ENCODE data around the gene COLGALT1.

Gene COLGALT1

DNA sequence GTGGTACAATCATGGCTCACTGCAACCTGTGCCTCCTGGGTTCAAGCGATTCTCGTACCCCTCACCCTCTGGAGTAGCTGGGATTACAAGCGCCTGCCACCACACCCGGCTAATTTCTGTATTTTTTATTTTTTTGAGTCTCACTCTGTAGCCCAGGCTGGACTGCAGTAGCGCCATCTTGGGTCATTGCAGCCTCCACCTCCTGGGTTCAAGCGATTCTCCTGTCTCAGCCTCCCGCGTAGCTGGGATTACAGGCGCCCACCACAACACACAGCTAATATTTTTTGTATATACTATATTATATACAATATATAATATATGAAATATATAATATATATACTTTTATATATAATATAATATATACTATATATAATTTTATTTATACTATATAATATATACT, 52.5 kb downstream of the COLGALT1 start:
- Histone ChIP-seq H3F3A (ENCODE audit: insufficient read depth) (0 out of 2 replicates have a peak, but pooled peaks cover 9% of the 10 kb centered on the region), H3K4me3 (ENCODE audit: insufficient read depth, low read length, poor library complexity, severe bottlenecking) (no peak overlapping the region), H3K9me3 (ENCODE audit: insufficient read depth, low read length) (no peaks in the 10 kb centered on the region), H3K36me3 (ENCODE audit: low read length) (no peaks in the 10 kb centered on the region), H2AFZ (ENCODE audit: low read depth, low read length, severe bottlenecking) (no peak overlapping the region), H3K27me3 (ENCODE audit: low read length) (no peaks in the 10 kb centered on the region), H3K9me2 (replicated peaks; ENCODE audit: insufficient read depth, low read length) (no peaks in the 10 kb centered on the region), H3K9ac (ENCODE audit: low read length) (no peak overlapping the region), H3K4me2 (ENCODE audit: low read depth, low read length, poor library complexity, severe bottlenecking) (no peak overlapping the region), H3K79me2 (ENCODE audit: insufficient read depth, low read length) (no peaks in the 10 kb centered on the region), H4K20me1 (ENCODE audit: low read depth, low read length) (no peaks in the 10 kb centered on the region), H3K27ac (ENCODE audit: low read depth, low read length) (no peak overlapping the region)
- TF ChIP-seq EZH2phosphoT487 (conservative IDR thresholded peaks at IDR 0.05; ENCODE audit: low read length), result no peak
- TF ChIP-seq, protein P1, sequence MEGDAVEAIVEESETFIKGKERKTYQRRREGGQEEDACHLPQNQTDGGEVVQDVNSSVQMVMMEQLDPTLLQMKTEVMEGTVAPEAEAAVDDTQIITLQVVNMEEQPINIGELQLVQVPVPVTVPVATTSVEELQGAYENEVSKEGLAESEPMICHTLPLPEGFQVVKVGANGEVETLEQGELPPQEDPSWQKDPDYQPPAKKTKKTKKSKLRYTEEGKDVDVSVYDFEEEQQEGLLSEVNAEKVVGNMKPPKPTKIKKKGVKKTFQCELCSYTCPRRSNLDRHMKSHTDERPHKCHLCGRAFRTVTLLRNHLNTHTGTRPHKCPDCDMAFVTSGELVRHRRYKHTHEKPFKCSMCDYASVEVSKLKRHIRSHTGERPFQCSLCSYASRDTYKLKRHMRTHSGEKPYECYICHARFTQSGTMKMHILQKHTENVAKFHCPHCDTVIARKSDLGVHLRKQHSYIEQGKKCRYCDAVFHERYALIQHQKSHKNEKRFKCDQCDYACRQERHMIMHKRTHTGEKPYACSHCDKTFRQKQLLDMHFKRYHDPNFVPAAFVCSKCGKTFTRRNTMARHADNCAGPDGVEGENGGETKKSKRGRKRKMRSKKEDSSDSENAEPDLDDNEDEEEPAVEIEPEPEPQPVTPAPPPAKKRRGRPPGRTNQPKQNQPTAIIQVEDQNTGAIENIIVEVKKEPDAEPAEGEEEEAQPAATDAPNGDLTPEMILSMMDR (IDR thresholded peaks at IDR 0.05; ENCODE audit: insufficient read depth, low read length, poor library complexity, severe bottlenecking), result no peak

- H3F3A ChIP-seq (ENCODE audit: insufficient read depth), result 0 out of 2 replicates have a peak, but pooled peaks cover 5% of the 10 kb centered on the region
- H4K20me1 ChIP-seq (ENCODE audit: low read depth, low read length), result no peaks in the 10 kb centered on the region
- H3K9ac ChIP-seq (ENCODE audit: low read length), result no peak overlapping the region
- no peaks in the 10 kb centered on the region for H3K9me2 ChIP-seq (replicated peaks; ENCODE audit: insufficient read depth, low read length)
- peak overlapping the region; percentile 43 for H2AFZ ChIP-seq (ENCODE audit: low read depth, low read length, severe bottlenecking)
- H3K79me2 ChIP-seq (ENCODE audit: insufficient read depth, low read length), result no peaks in the 10 kb centered on the region
- no peaks in the 10 kb centered on the region for H3K36me3 ChIP-seq (ENCODE audit: low read length)
- no peak overlapping the region for H3K4me3 ChIP-seq (ENCODE audit: insufficient read depth, low read length, poor library complexity, severe bottlenecking)
- no peak for TF ChIP-seq EZH2phosphoT487 (conservative IDR thresholded peaks at IDR 0.05; ENCODE audit: low read length)
- TF ChIP-seq, protein P1 (IDR thresholded peaks at IDR 0.05; ENCODE audit: insufficient read depth, low read length, poor library complexity, severe bottlenecking), result no peak
- H3K27ac ChIP-seq (ENCODE audit: low read depth, low read length), result no peak overlapping the region
- no peak overlapping the region for H3K4me2 ChIP-seq (ENCODE audit: low read depth, low read length, poor library complexity, severe bottlenecking)
- H3K9me3 ChIP-seq (ENCODE audit: insufficient read depth, low read length), result no peaks in the 10 kb centered on the region
- H3K27me3 ChIP-seq (ENCODE audit: low read length), result no peaks in the 10 kb centered on the region
These were observed 54.9 kb downstream of the COLGALT1 start for GRCh38 chr19:17610384-17610783.

DNA sequence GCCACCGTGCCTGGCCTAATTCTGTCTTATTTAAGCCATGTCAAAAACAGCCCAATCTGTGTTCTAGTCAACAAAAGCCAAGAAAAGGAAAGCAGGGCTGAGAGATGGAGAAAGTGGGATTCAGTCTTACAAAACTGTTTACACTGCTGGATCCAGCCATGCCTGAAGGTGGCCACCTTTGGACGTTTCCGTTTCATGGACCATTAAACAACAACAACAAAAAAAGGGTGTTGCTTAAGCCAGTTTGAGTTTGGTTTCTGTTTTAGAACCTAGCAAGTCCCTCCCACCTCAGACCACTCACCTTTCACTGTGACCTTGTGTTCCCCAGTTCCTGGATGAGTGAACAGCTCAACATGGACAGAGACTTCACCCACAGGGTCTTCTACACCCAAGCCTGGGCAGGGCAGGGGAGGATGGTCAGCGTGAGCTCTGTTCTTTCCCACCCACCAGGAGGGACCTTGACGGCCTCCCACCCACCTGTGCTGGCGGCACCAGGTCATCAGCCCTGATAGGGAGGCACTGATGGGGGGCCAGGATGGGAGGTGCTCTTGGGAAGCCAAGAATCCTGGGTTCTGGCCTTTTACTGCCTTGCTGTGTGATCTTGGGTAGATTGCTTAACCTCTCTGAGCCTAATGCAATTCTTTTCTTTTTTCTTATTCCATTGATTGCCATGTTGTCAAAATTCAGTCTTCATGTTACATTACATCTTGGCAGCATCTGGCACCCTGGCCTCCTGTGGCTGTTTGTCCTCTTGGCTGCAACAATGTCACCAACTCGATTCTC, 56.2 kb downstream of the COLGALT1 start:
- no peaks in the 10 kb centered on the region for H3K27me3 ChIP-seq (ENCODE audit: low read length)
- H3K4me3 ChIP-seq (ENCODE audit: insufficient read depth, low read length, poor library complexity, severe bottlenecking), result no peak overlapping the region
- H3K9me2 ChIP-seq (replicated peaks; ENCODE audit: insufficient read depth, low read length), result no peaks in the 10 kb centered on the region
- no peak overlapping the region for H3K9ac ChIP-seq (ENCODE audit: low read length)
- H3K27ac ChIP-seq (ENCODE audit: low read depth, low read length), result no peak overlapping the region
- TF ChIP-seq, protein P1 (IDR thresholded peaks at IDR 0.05; ENCODE audit: insufficient read depth, low read length, poor library complexity, severe bottlenecking), result no peak
- TF ChIP-seq EZH2phosphoT487 (conservative IDR thresholded peaks at IDR 0.05; ENCODE audit: low read length), result no peak
- no peaks in the 10 kb centered on the region for H3K9me3 ChIP-seq (ENCODE audit: insufficient read depth, low read length)
- no peaks in the 10 kb centered on the region for H4K20me1 ChIP-seq (ENCODE audit: low read depth, low read length)
- H3K4me2 ChIP-seq (ENCODE audit: low read depth, low read length, poor library complexity, severe bottlenecking), result no peak overlapping the region
- H3F3A ChIP-seq (ENCODE audit: insufficient read depth), result 0 out of 2 replicates have a peak, but pooled peaks cover 5% of the 10 kb centered on the region
- no peaks in the 10 kb centered on the region for H3K36me3 ChIP-seq (ENCODE audit: low read length)
- no peak overlapping the region for H2AFZ ChIP-seq (ENCODE audit: low read depth, low read length, severe bottlenecking)
- no peaks in the 10 kb centered on the region for H3K79me2 ChIP-seq (ENCODE audit: insufficient read depth, low read length)

Measured in SU-DHL-6 (cell line).